Activated naive CD8-positive, alpha-beta T cell treated with anti-CD3 and anti-CD28 coated beads, Interleukin-2, amount 10 ng/mL, durations not matched to agents 7 days and 5 days (primary cell): ENCODE measurements around the gene ISM2. TPM values are rescaled to one million over a fixed set of nuclear protein-coding genes. Genes with fewer than 3 reads are reported as not detected.

Source experiments
- ATAC-seq: fragments of 150-1000 bp; cut with Tn5 transposase; one replicate; pipeline ENCODE4 v1.10.0; 2021; ENCODE audit warnings: low read depth, moderate library complexity
- POLR2A ChIA-PET: fragments of 350-600 bp; sonication (Branson Sonifier 250); formaldehyde crosslinking; loops from one replicate; lab custom pipeline; 2021; ENCODE audit warnings: antibody characterized with exemption; lab: Charles Lee
- DNase-seq: peaks from one replicate; pipeline ENCODE4 v3.0.0; 2021
- H3K27ac Mint-ChIP-seq: one replicate; pipeline ENCODE4 v1.8.0; 2022; ENCODE audit warnings: mild to moderate bottlenecking, mixed read lengths
- H3K27me3 Mint-ChIP-seq: one replicate; pipeline ENCODE4 v1.8.0; 2022; ENCODE audit warnings: mild to moderate bottlenecking, moderate library complexity, mixed read lengths
- H3K36me3 Mint-ChIP-seq: one replicate; pipeline ENCODE4 v1.8.0; 2021; ENCODE audit warnings: mild to moderate bottlenecking, mixed read lengths
- H3K4me1 Mint-ChIP-seq: one replicate; pipeline ENCODE4 v1.8.0; 2021; ENCODE audit warnings: mixed read lengths
- H3K4me3 Mint-ChIP-seq: one replicate; pipeline ENCODE4 v1.8.0; 2022; ENCODE audit warnings: mild to moderate bottlenecking, moderate library complexity, mixed read lengths
- H3K9me3 Mint-ChIP-seq: one replicate; pipeline ENCODE4 v1.8.0; 2021; ENCODE audit warnings: mixed read lengths
- total RNA-seq, 2 experiments: library from RNA; stranded (reverse); gene quantifications; one replicate each; pipeline ENCODE4 v1.2.3, GENCODE V29; 2021

Gene ISM2
- total RNA-seq, 2 experiments from 2014 or later, result 0.64 TPM; not detected in 1

GRCh38 chr14:77495334-77495733, 3.3 kb downstream of the ISM2 start:
- H3K27me3 Mint-ChIP-seq, result peaks cover 36% of the 10 kb centered on the region
- H3K4me3 Mint-ChIP-seq, result no peak overlapping the region
- H3K27ac Mint-ChIP-seq, result no peak overlapping the region
- POLR2A ChIA-PET, result no interaction called here
- H3K9me3 Mint-ChIP-seq, result no peaks in the 10 kb centered on the region
- peaks cover 3% of the 10 kb centered on the region for H3K4me1 Mint-ChIP-seq
- DNase-seq (no peak), ATAC-seq (no peak)
- H3K36me3 Mint-ChIP-seq, result no peaks in the 10 kb centered on the region

DNA sequence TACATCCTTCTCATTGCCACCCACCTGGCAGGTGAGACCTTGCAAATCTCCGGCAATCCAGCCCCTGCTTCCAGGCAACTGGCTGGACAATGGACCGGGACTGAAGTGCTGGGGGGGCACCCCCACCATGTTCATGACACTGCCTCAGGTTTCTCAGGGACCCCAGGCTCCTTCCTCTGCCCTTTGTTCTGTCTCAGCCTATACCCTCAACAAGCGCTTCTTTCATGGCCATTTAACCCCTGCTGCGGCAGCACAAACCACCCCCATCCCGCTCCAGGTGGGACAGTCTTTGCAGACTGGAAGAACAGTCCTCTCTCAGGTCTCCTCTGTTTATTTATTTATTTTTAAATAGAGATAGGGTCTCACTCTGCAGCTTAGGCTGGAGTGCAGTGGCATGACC, 7.6 kb downstream of the ISM2 start:
- Mint-ChIP-seq H3K4me3 (no peak overlapping the region), H3K27me3 (peaks cover 4% of the 10 kb centered on the region), H3K4me1 (no peaks in the 10 kb centered on the region), H3K36me3 (no peaks in the 10 kb centered on the region), H3K27ac (no peak overlapping the region), H3K9me3 (no peaks in the 10 kb centered on the region)
- no peak for DNase-seq
- ATAC-seq, result no peak
- POLR2A ChIA-PET, result no interaction called here

GRCh38 chr14:77490347-77490986, 8.1 kb downstream of the ISM2 start:
- no peak overlapping the region for H3K27ac Mint-ChIP-seq
- POLR2A ChIA-PET, result no interaction called here
- no peaks in the 10 kb centered on the region for H3K4me1 Mint-ChIP-seq
- DNase-seq (no peak), ATAC-seq (no peak)
- H3K36me3 Mint-ChIP-seq, result no peaks in the 10 kb centered on the region
- H3K27me3 Mint-ChIP-seq, result no peaks in the 10 kb centered on the region
- no peaks in the 10 kb centered on the region for H3K9me3 Mint-ChIP-seq
- no peak overlapping the region for H3K4me3 Mint-ChIP-seq

DNA sequence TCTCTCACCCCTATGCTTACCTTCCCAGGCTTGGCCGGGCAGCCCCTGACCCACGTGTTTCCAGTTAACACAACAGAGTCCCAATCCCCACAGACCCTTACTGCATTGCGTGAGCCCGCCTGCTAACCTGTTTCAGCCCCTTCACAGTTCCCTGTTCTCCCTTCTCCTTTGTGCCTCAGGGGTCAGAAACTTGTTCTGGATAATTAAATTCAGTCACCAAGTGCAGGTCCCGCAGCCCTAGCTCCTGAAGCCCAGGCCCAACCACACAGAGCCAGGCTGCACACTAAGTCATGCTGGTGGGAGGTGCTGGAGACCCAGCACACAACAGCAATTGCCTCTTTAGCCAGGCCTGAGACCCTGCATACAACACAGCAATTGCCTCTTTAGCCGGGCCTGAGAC, 9.6 kb downstream of the ISM2 start:
- ATAC-seq, result no peak
- Mint-ChIP-seq H3K27me3 (no peaks in the 10 kb centered on the region), H3K4me3 (no peak overlapping the region), H3K27ac (no peak overlapping the region), H3K9me3 (no peaks in the 10 kb centered on the region), H3K4me1 (no peaks in the 10 kb centered on the region), H3K36me3 (no peaks in the 10 kb centered on the region)
- POLR2A ChIA-PET, result no interaction called here
- no peak for DNase-seq

DNA sequence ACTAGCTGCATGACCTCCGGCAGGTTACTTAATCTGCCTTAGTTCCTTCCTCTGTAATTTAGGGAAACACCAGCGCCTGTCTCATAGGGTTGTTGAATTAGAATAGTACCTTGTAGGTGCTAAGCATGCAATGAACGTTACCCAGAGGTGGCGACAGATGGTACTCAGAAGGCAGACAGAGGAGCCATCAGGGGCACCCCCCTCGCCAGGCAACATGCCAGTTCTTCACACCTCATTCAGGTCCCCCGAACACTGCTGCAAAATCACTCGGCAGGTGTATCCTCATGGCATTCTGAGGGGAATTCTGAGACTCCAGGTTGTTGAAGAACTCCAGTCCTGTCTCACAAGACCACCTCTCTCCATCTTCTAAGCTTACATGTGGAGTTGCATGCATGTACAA, 10.1 kb downstream of the ISM2 start:
- POLR2A ChIA-PET, result no interaction called here
- no peak overlapping the region for H3K27ac Mint-ChIP-seq
- no peak for ATAC-seq
- H3K9me3 Mint-ChIP-seq, result no peaks in the 10 kb centered on the region
- no peaks in the 10 kb centered on the region for H3K4me1 Mint-ChIP-seq
- no peaks in the 10 kb centered on the region for H3K27me3 Mint-ChIP-seq
- H3K4me3 Mint-ChIP-seq, result no peak overlapping the region
- no peak for DNase-seq
- H3K36me3 Mint-ChIP-seq, result no peaks in the 10 kb centered on the region

- Mint-ChIP-seq H3K4me1 (no peaks in the 10 kb centered on the region), H3K27ac (no peak overlapping the region), H3K9me3 (no peaks in the 10 kb centered on the region), H3K36me3 (no peaks in the 10 kb centered on the region), H3K4me3 (no peak overlapping the region), H3K27me3 (no peaks in the 10 kb centered on the region)
- POLR2A ChIA-PET, result no interaction called here
- ATAC-seq (no peak), DNase-seq (no peak)
These were observed 12.5 kb downstream of the ISM2 start for GRCh38 chr14:77485901-77486678.

- DNase-seq (no peak), ATAC-seq (no peak)
- Mint-ChIP-seq H3K36me3 (no peaks in the 10 kb centered on the region), H3K9me3 (no peaks in the 10 kb centered on the region), H3K4me3 (no peak overlapping the region), H3K4me1 (no peaks in the 10 kb centered on the region), H3K27me3 (no peaks in the 10 kb centered on the region), H3K27ac (no peak overlapping the region)
- POLR2A ChIA-PET, result no interaction called here
These were observed 13.4 kb downstream of the ISM2 start for GRCh38 chr14:77485256-77485655.

DNA sequence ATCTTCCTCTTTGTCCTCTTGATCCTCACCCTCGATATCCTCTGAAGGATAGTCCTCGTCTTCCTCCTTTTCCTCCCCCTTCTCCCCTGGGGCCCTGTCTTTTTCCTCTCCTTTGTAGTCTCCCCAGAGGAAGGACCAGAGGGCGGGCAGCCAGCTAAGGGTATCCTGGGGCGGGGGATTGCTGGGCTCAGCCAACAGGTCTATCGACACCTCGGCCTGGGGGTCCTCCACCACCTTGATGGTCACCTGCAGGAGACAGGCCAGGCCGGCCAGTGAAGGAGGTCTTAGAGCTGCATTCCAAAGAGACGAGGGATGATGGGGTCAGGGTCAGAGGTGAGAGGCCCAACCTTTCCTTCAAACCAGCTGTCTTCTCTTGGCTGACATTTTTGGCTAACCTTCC, 16.2 kb downstream of the ISM2 start:
- Mint-ChIP-seq H3K27ac (no peak overlapping the region), H3K27me3 (no peaks in the 10 kb centered on the region), H3K4me3 (no peak overlapping the region), H3K36me3 (no peaks in the 10 kb centered on the region), H3K9me3 (no peaks in the 10 kb centered on the region), H3K4me1 (no peaks in the 10 kb centered on the region)
- DNase-seq (no peak), ATAC-seq (no peak)
- POLR2A ChIA-PET, result no interaction called here

DNA sequence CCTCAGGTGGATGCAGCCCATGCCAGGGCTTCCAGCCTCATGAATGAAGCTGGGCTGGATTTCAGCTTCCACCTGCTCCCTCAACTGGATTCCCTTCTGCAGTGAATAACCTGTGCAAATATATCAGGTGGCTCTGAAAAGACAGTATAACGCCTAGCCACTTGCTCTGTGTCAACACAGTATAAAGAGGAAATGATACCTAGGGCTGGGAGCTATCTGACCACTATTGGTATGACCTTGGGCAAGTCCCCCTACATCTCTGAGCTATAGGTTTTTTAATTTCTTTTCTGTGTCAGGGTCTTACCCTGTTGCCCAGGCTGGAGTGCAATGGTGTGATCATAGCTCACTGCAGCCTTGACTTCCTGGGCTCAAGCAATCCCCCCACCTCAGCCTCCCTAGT, 19.8 kb downstream of the ISM2 start:
- POLR2A ChIA-PET, result no interaction called here
- Mint-ChIP-seq H3K9me3 (no peaks in the 10 kb centered on the region), H3K4me1 (no peaks in the 10 kb centered on the region), H3K27me3 (no peaks in the 10 kb centered on the region), H3K4me3 (no peak overlapping the region), H3K27ac (no peak overlapping the region), H3K36me3 (no peaks in the 10 kb centered on the region)
- no peak for ATAC-seq
- DNase-seq, result no peak

GRCh38 chr14:77478029-77478428, 20.6 kb downstream of the ISM2 start:
- Mint-ChIP-seq H3K4me1 (no peaks in the 10 kb centered on the region), H3K9me3 (no peaks in the 10 kb centered on the region), H3K27me3 (no peaks in the 10 kb centered on the region), H3K27ac (no peak overlapping the region), H3K4me3 (no peak overlapping the region), H3K36me3 (no peaks in the 10 kb centered on the region)
- no peak for DNase-seq
- POLR2A ChIA-PET, result no interaction called here
- no peak for ATAC-seq

DNA sequence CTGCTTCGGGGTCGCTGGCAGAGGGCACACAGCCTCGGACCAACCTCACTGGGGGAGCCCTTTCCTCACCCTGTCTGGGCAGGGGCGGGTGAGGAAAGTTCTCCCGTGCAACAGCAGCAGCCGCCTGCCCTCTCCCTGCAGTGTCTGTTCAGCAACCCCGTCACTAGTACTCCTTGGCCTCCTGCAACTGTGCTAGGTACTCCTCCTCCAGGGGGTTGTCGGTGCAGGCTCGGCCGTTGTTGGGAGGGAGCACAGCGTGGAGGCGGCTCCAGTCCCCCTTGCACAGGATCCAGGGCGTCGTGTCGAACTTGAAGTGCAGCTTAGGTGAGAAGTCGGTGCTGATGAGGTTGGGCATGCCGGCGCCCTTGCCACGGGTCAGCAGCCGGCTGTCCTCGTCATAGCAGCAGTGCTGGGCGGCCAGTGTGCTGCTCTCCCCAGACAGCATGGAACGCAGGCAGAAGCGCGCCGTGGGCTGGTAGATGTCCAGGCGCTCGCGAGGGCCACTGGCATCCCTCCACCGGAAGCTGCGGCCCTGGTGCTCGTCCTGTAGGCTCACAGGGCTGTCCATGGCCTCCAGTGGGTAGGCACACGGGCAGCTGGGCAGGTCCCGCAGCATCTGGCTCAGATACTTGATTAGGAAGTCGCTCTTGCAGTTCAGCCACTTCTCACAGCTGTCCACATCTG, 23.0 kb downstream of the ISM2 start:
- DNase-seq (no peak), ATAC-seq (no peak)
- Mint-ChIP-seq H3K4me1 (no peaks in the 10 kb centered on the region), H3K4me3 (no peak overlapping the region), H3K27me3 (no peaks in the 10 kb centered on the region), H3K36me3 (no peaks in the 10 kb centered on the region), H3K27ac (no peak overlapping the region), H3K9me3 (no peaks in the 10 kb centered on the region)
- POLR2A ChIA-PET, result no interaction called here

- Mint-ChIP-seq H3K36me3 (peaks cover 2% of the 10 kb centered on the region), H3K4me1 (no peaks in the 10 kb centered on the region), H3K9me3 (no peaks in the 10 kb centered on the region), H3K27me3 (no peaks in the 10 kb centered on the region), H3K4me3 (no peak overlapping the region), H3K27ac (no peak overlapping the region)
- no peak for DNase-seq
- POLR2A ChIA-PET, result no interaction called here
- no peak for ATAC-seq
These were observed 24.0 kb downstream of the ISM2 start for GRCh38 chr14:77474479-77475177.

DNA sequence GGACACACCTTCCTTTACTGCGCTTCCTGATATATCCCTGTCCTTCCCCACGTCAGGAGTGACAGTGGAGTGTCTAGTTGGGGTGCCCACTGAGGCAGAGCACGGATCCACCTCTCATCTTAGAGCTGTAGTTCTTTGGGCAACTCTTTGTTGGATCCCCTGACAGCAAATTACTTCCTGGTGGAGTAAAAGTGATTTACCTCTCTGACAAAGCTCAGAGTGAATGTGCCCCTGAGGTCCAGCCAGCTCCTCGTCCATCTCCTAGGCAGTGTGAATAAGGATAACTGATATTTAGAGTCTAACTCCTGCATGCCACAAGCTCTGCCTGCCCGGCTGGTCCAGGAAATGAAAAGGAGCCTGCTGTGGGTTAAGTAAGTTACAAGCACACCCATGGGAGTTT, 24.7 kb downstream of the ISM2 start:
- no peaks in the 10 kb centered on the region for H3K27me3 Mint-ChIP-seq
- ATAC-seq (no peak), DNase-seq (no peak)
- POLR2A ChIA-PET, result no interaction called here
- H3K27ac Mint-ChIP-seq, result no peak overlapping the region
- no peaks in the 10 kb centered on the region for H3K4me1 Mint-ChIP-seq
- H3K36me3 Mint-ChIP-seq, result peaks cover 7% of the 10 kb centered on the region
- no peak overlapping the region for H3K4me3 Mint-ChIP-seq
- no peaks in the 10 kb centered on the region for H3K9me3 Mint-ChIP-seq
